ENCODE measurements around the gene IP6K1.

- TF ChIP-seq, protein P1, sequence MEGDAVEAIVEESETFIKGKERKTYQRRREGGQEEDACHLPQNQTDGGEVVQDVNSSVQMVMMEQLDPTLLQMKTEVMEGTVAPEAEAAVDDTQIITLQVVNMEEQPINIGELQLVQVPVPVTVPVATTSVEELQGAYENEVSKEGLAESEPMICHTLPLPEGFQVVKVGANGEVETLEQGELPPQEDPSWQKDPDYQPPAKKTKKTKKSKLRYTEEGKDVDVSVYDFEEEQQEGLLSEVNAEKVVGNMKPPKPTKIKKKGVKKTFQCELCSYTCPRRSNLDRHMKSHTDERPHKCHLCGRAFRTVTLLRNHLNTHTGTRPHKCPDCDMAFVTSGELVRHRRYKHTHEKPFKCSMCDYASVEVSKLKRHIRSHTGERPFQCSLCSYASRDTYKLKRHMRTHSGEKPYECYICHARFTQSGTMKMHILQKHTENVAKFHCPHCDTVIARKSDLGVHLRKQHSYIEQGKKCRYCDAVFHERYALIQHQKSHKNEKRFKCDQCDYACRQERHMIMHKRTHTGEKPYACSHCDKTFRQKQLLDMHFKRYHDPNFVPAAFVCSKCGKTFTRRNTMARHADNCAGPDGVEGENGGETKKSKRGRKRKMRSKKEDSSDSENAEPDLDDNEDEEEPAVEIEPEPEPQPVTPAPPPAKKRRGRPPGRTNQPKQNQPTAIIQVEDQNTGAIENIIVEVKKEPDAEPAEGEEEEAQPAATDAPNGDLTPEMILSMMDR (IDR thresholded peaks at IDR 0.05), result no peak
- no peak for TF ChIP-seq POLR2A (IDR thresholded peaks at IDR 0.05)
Measured at GRCh38 chr3:49713336-49714105, 72.8 kb downstream of the IP6K1 start.
